ENCODE measurements around the gene RND1. TPM values are rescaled to one million over a fixed set of nuclear protein-coding genes. Genes with fewer than 3 reads are reported as not detected.

RND1 gene
- total RNA-seq, 6 experiments from 2014 or later: 0.12 to 0.68 (median 0.18) TPM; not detected in 2

DNA sequence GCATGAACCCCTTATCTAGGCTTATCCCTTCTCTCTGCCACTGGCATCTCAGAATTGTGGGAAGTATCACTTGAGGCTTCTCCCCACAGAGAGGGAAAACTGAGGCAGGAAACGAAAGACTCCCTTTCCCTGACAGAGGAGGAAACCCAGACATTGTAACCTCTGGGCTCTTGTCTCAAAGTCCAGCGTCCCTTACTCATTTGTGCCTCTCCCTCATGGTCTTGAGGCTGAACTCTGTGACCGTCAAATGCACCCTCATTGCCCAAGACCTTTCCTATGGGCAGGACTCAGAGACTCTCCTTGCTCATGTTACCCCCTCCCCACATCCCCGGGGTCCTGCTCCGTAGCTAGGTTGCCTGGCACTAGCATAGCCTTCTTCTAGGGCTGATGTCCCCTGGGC, 43.5 kb downstream of the RND1 start:
- H3K27ac Mint-ChIP-seq: no peak overlapping the region
- DNase-seq: no peak
- no peaks in the 10 kb centered on the region; the same call in none of the 2 replicates for H3K27me3 Mint-ChIP-seq (ENCODE audit: insufficient read depth)
- no peaks in the 10 kb centered on the region for H3K9me3 Mint-ChIP-seq
- TF ChIP-seq, protein P1, sequence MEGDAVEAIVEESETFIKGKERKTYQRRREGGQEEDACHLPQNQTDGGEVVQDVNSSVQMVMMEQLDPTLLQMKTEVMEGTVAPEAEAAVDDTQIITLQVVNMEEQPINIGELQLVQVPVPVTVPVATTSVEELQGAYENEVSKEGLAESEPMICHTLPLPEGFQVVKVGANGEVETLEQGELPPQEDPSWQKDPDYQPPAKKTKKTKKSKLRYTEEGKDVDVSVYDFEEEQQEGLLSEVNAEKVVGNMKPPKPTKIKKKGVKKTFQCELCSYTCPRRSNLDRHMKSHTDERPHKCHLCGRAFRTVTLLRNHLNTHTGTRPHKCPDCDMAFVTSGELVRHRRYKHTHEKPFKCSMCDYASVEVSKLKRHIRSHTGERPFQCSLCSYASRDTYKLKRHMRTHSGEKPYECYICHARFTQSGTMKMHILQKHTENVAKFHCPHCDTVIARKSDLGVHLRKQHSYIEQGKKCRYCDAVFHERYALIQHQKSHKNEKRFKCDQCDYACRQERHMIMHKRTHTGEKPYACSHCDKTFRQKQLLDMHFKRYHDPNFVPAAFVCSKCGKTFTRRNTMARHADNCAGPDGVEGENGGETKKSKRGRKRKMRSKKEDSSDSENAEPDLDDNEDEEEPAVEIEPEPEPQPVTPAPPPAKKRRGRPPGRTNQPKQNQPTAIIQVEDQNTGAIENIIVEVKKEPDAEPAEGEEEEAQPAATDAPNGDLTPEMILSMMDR (IDR thresholded peaks at IDR 0.05): no peak
- H3K4me1 Mint-ChIP-seq (ENCODE audit: low read depth): peaks cover 16% of the 10 kb centered on the region
- H3K36me3 Mint-ChIP-seq (ENCODE audit: low read depth): peaks cover 13% of the 10 kb centered on the region; the same call in 1 of the 2 replicates
- H3K4me3 Mint-ChIP-seq: no peak overlapping the region

DNA sequence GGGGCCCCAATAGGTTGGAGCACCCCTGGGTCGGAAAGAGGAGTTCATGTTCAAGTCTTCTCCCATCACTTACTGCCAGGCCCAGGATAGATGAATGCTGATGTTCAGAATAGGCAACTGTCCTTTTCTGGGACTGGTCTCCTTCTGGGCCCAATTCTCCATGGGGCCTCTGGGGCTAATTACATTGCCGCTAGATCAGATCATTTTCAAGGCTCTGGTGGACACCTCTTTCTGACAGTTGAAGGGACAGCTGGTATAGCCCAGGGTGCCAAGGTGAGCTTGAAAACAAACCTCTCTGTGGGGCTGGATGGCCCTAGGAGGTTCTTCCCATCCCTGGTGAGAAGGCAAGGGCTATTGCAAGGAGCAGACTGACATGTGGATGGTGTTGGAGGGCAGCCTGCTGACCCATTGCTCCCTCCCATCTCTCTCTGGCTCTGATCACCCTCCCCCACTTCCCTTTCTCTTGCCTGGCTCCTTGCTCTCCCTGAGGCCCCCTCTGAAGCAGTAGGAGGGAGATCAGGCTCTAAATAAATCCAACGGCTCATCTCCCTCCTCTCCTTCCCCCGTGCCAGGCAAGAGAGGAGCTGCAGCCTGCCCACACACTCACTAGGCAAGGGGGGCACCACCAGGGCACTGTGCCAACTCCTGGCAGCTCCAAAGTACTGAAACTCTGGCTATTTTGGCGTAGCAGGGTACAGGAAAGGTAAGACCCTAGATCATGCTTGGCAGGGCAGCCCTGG, 45.5 kb downstream of the RND1 start:
- peaks cover 2% of the 10 kb centered on the region; the same call in 1 of the 2 replicates for H3K36me3 Mint-ChIP-seq (ENCODE audit: low read depth)
- no peak overlapping the region for H3K27ac Mint-ChIP-seq
- no peak overlapping the region; the same call in 1 of the 2 replicates for H3K4me3 Mint-ChIP-seq
- H3K4me1 Mint-ChIP-seq (ENCODE audit: low read depth): peaks cover 31% of the 10 kb centered on the region
- no peaks in the 10 kb centered on the region for H3K9me3 Mint-ChIP-seq
- TF ChIP-seq, protein P1 (IDR thresholded peaks at IDR 0.05): no peak
- no peaks in the 10 kb centered on the region; the same call in 1 of the 2 replicates for H3K27me3 Mint-ChIP-seq (ENCODE audit: insufficient read depth)
- no peak for DNase-seq

DNA sequence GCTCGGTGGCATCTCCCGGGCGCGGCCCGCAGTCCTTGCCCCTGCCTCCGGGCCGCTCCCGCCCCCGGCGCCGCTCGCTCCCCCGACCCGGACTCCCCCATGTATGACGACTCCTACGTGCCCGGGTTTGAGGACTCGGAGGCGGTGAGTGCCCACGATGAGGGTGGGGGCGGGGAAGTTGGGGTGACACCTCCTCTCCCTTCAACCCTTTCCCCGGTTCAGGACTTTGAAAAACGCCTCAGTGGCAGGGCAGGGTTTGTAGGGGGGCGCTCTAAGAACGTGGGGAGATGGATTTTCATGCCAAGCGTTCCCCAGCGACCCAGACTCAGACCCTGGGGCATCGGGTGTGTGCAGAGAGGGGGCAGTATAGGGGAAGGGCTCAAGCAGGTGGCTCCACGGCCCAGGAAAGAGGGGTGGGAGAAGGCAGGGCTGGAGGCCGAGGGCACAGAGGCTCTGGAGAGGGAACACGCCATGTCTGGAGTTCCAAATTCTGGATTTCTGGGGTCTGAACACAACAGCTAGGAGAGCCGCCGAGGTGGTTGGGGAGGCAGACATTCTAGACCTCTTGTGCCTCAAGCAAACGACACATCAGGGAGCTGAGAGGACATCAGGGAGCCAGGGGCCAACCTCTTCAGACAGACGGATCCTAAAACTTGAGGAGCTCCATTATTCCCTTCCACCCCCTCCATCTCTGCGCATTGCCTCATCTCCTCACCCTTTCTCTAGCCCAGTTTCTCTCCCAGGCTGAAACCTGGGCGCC, 46.7 kb downstream of the RND1 start:
- TF ChIP-seq, protein P1 (IDR thresholded peaks at IDR 0.05): peak; percentile 56
- H3K9me3 Mint-ChIP-seq: no peaks in the 10 kb centered on the region
- H3K27me3 Mint-ChIP-seq (ENCODE audit: insufficient read depth): no peaks in the 10 kb centered on the region; the same call in 1 of the 2 replicates
- H3K36me3 Mint-ChIP-seq (ENCODE audit: low read depth): no peaks in the 10 kb centered on the region
- peak overlapping the region; percentile 88 for H3K4me3 Mint-ChIP-seq
- H3K4me1 Mint-ChIP-seq (ENCODE audit: low read depth): peaks cover 31% of the 10 kb centered on the region
- H3K27ac Mint-ChIP-seq: peak overlapping the region; percentile 26; the same call in 1 of the 2 replicates
- DNase-seq: no peak

DNA sequence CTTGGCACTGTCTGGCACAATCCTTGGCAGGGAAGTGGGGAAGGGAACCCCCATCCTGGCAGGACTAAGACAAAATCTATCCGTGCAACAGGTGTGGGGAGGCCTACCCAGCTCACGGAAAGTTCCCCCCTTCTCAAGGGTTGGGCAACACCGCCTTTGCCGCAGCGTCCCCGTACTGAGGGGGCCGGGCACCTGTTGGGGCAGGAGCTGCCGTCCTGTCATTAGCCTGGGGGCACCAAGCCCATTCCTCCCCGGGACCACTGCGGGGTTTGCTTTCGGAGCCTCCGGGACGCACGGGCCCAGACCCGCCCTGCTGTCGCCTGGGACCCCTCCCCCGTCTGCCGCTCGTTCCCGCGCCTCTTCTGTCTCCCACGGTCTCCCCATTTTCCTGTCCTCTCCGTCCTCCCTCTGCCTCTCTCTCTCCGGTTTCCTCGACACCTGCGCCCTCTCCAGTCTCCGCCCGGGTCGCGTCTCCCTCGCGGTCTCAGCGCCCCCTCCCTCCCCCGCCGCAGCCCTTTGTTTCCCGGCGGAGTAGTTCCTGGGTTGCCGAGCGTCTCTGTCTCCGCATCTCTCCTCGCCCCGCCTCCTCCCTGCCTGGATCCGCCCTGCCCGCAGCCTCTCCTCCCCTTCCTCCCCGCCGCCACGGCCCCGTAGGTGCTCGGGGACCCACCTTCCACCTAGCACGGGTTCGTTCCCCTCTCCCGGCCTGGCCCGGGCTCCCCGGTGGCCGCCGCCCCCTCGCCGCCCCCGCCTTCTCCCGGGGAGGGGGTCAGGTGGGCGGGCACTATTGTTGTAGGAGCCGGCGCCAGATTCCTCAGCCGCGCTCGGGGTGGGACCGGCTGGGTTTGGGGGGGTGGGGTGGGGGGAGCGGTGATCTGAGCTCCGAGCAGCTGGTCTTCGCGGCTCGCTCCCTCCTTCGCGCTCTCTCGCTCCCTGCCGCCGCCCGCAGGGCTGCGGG, 47.5 kb downstream of the RND1 start, which contains the start of gene CACNB3:
Gene CACNB3, plus strand, starts transcription at position 624 of the 958 bp plus-strand sequence. CDS start 434 bp downstream, outside the sequence.
- Mint-ChIP-seq H3K27me3 (ENCODE audit: insufficient read depth) (no peaks in the 10 kb centered on the region; the same call in 1 of the 2 replicates), H3K9me3 (no peaks in the 10 kb centered on the region), H3K36me3 (ENCODE audit: low read depth) (no peaks in the 10 kb centered on the region), H3K4me1 (ENCODE audit: low read depth) (peaks cover 31% of the 10 kb centered on the region), H3K4me3 (peak within 1 kb of the TSS; percentile 88), H3K27ac (peak within 1 kb of the TSS; percentile 26; the same call in 1 of the 2 replicates)
- TF ChIP-seq, protein P1 (IDR thresholded peaks at IDR 0.05): no peak
- peak; percentile 23 for DNase-seq

Measured in HFFc6 (cell line).